ENCODE measurements around the gene GRHL1.
"Not testable (repeated sequence)": the region's sequence is repeated elsewhere in the genome, so short reads cannot be mapped to it uniquely, and the experiment has no call there.

Gene GRHL1

GRCh38 chr2:10026940-10027569 lies 75.6 kb downstream of the GRHL1 start:
- Histone ChIP-seq H3K36me3 (ENCODE audit: insufficient read depth, low read length) (no peaks in the 10 kb centered on the region), H3K9ac (ENCODE audit: low read length) (no peak overlapping the region), H3K4me1 (ENCODE audit: insufficient read depth, low read length) (peaks cover 10% of the 10 kb centered on the region), H3K9me3 (ENCODE audit: low read length) (no peaks in the 10 kb centered on the region), H3K27ac (ENCODE audit: low read depth, low read length) (no peak overlapping the region), H3K4me3 (ENCODE audit: low read depth in 1 of 2, low read length in 2 of 2) (no peak overlapping the region), H3K27me3 (ENCODE audit: control insufficient read depth in 1 of 2, insufficient read depth in 2 of 2, low read length in 2 of 2) (no peaks in the 10 kb centered on the region)

- H3K4me3 ChIP-seq (ENCODE audit: low read depth in 1 of 2, low read length in 2 of 2): no peak overlapping the region
- no peaks in the 10 kb centered on the region for H3K9me3 ChIP-seq (ENCODE audit: low read length)
- H3K4me1 ChIP-seq (ENCODE audit: insufficient read depth, low read length): peaks cover 10% of the 10 kb centered on the region
- no peak overlapping the region for H3K27ac ChIP-seq (ENCODE audit: low read depth, low read length)
- no peaks in the 10 kb centered on the region for H3K36me3 ChIP-seq (ENCODE audit: insufficient read depth, low read length)
- H3K27me3 ChIP-seq (ENCODE audit: control insufficient read depth in 1 of 2, insufficient read depth in 2 of 2, low read length in 2 of 2): no peaks in the 10 kb centered on the region
- H3K9ac ChIP-seq (ENCODE audit: low read length): no peak overlapping the region
Measured at GRCh38 chr2:10027660-10028330, 76.3 kb downstream of the GRHL1 start.

GRCh38 chr2:10028407-10028987 lies 77.0 kb downstream of the GRHL1 start:
- Histone ChIP-seq H3K27ac (ENCODE audit: low read depth, low read length) (no peak overlapping the region), H3K9ac (ENCODE audit: low read length) (no peak overlapping the region)

GRCh38 chr2:10028988-10029874 lies 77.7 kb downstream of the GRHL1 start:
- Histone ChIP-seq H3K9me3 (ENCODE audit: low read length) (no peaks in the 10 kb centered on the region), H3K4me1 (ENCODE audit: insufficient read depth, low read length) (peaks cover 10% of the 10 kb centered on the region), H3K9ac (ENCODE audit: low read length) (no peak overlapping the region), H3K27me3 (ENCODE audit: control insufficient read depth in 1 of 2, insufficient read depth in 2 of 2, low read length in 2 of 2) (no peaks in the 10 kb centered on the region), H3K27ac (ENCODE audit: low read depth, low read length) (peak overlapping the region; percentile 20), H3K36me3 (ENCODE audit: insufficient read depth, low read length) (no peaks in the 10 kb centered on the region), H3K4me3 (ENCODE audit: low read depth in 1 of 2, low read length in 2 of 2) (no peak overlapping the region)

More at GRCh38 chr2:10028407-10028987, 77.0 kb downstream of the GRHL1 start:
- H3K4me1 ChIP-seq (ENCODE audit: insufficient read depth, low read length): peaks cover 10% of the 10 kb centered on the region
- H3K9me3 ChIP-seq (ENCODE audit: low read length): no peaks in the 10 kb centered on the region
- H3K4me3 ChIP-seq (ENCODE audit: low read depth in 1 of 2, low read length in 2 of 2): no peak overlapping the region
- no peaks in the 10 kb centered on the region for H3K27me3 ChIP-seq (ENCODE audit: control insufficient read depth in 1 of 2, insufficient read depth in 2 of 2, low read length in 2 of 2)
- H3K36me3 ChIP-seq (ENCODE audit: insufficient read depth, low read length): no peaks in the 10 kb centered on the region

GRCh38 chr2:10029875-10030223 lies 78.4 kb downstream of the GRHL1 start:
- H3K9ac ChIP-seq (ENCODE audit: low read length): no peak overlapping the region

GRCh38 chr2:10030311-10030736 lies 78.8 kb downstream of the GRHL1 start:
- Histone ChIP-seq H3K4me3 (ENCODE audit: low read depth in 1 of 2, low read length in 2 of 2) (no peak overlapping the region), H3K4me1 (ENCODE audit: insufficient read depth, low read length) (peaks cover 13% of the 10 kb centered on the region), H3K36me3 (ENCODE audit: insufficient read depth, low read length) (no peaks in the 10 kb centered on the region), H3K9me3 (ENCODE audit: low read length) (no peaks in the 10 kb centered on the region), H3K27ac (ENCODE audit: low read depth, low read length) (no peak overlapping the region), H3K9ac (ENCODE audit: low read length) (no peak overlapping the region), H3K27me3 (ENCODE audit: control insufficient read depth in 1 of 2, insufficient read depth in 2 of 2, low read length in 2 of 2) (no peaks in the 10 kb centered on the region)

More at GRCh38 chr2:10029875-10030223, 78.4 kb downstream of the GRHL1 start:
- no peak overlapping the region for H3K4me3 ChIP-seq (ENCODE audit: low read depth in 1 of 2, low read length in 2 of 2)
- H3K36me3 ChIP-seq (ENCODE audit: insufficient read depth, low read length): no peaks in the 10 kb centered on the region
- H3K27me3 ChIP-seq (ENCODE audit: control insufficient read depth in 1 of 2, insufficient read depth in 2 of 2, low read length in 2 of 2): no peaks in the 10 kb centered on the region
- H3K4me1 ChIP-seq (ENCODE audit: insufficient read depth, low read length): peaks cover 10% of the 10 kb centered on the region
- H3K27ac ChIP-seq (ENCODE audit: low read depth, low read length): peak overlapping the region; percentile 20
- H3K9me3 ChIP-seq (ENCODE audit: low read length): no peaks in the 10 kb centered on the region

GRCh38 chr2:10030798-10031197 lies 79.3 kb downstream of the GRHL1 start:
- H3K27ac ChIP-seq (ENCODE audit: low read depth, low read length); H3K4me3 ChIP-seq (ENCODE audit: low read depth in 1 of 2, low read length in 2 of 2); H3K9ac ChIP-seq (ENCODE audit: low read length); H3K27me3 ChIP-seq (ENCODE audit: control insufficient read depth in 1 of 2, insufficient read depth in 2 of 2, low read length in 2 of 2); H3K36me3 ChIP-seq (ENCODE audit: insufficient read depth, low read length); H3K9me3 ChIP-seq (ENCODE audit: low read length): not testable (repeated sequence)
- H3K4me1 ChIP-seq (ENCODE audit: insufficient read depth, low read length): peaks cover 17% of the 10 kb centered on the region

- H3K9me3 ChIP-seq (ENCODE audit: low read length): no peaks in the 10 kb centered on the region
- H3K27me3 ChIP-seq (ENCODE audit: control insufficient read depth in 1 of 2, insufficient read depth in 2 of 2, low read length in 2 of 2): no peaks in the 10 kb centered on the region
- no peaks in the 10 kb centered on the region for H3K36me3 ChIP-seq (ENCODE audit: insufficient read depth, low read length)
- H3K27ac ChIP-seq (ENCODE audit: low read depth, low read length): no peak overlapping the region
- no peak overlapping the region for H3K4me3 ChIP-seq (ENCODE audit: low read depth in 1 of 2, low read length in 2 of 2)
- peaks cover 31% of the 10 kb centered on the region for H3K4me1 ChIP-seq (ENCODE audit: insufficient read depth, low read length)
- no peak overlapping the region for H3K9ac ChIP-seq (ENCODE audit: low read length)
Measured at GRCh38 chr2:10031886-10032745, 80.6 kb downstream of the GRHL1 start.

- no peaks in the 10 kb centered on the region for H3K27me3 ChIP-seq (ENCODE audit: control insufficient read depth in 1 of 2, insufficient read depth in 2 of 2, low read length in 2 of 2)
- no peak overlapping the region for H3K27ac ChIP-seq (ENCODE audit: low read depth, low read length)
- no peaks in the 10 kb centered on the region for H3K9me3 ChIP-seq (ENCODE audit: low read length)
- H3K4me3 ChIP-seq (ENCODE audit: low read depth in 1 of 2, low read length in 2 of 2): no peak overlapping the region
- peaks cover 37% of the 10 kb centered on the region for H3K4me1 ChIP-seq (ENCODE audit: insufficient read depth, low read length)
- H3K36me3 ChIP-seq (ENCODE audit: insufficient read depth, low read length): no peaks in the 10 kb centered on the region
- no peak overlapping the region for H3K9ac ChIP-seq (ENCODE audit: low read length)
Measured at GRCh38 chr2:10032746-10033105, 81.2 kb downstream of the GRHL1 start.

- H3K36me3 ChIP-seq (ENCODE audit: insufficient read depth, low read length): no peaks in the 10 kb centered on the region
- H3K27me3 ChIP-seq (ENCODE audit: control insufficient read depth in 1 of 2, insufficient read depth in 2 of 2, low read length in 2 of 2): no peaks in the 10 kb centered on the region
- H3K4me1 ChIP-seq (ENCODE audit: insufficient read depth, low read length): peaks cover 38% of the 10 kb centered on the region
- H3K4me3 ChIP-seq (ENCODE audit: low read depth in 1 of 2, low read length in 2 of 2): no peak overlapping the region
- no peak overlapping the region for H3K9ac ChIP-seq (ENCODE audit: low read length)
- H3K9me3 ChIP-seq (ENCODE audit: low read length): no peaks in the 10 kb centered on the region
- H3K27ac ChIP-seq (ENCODE audit: low read depth, low read length): no peak overlapping the region
Measured at GRCh38 chr2:10033251-10034006, 81.9 kb downstream of the GRHL1 start.

Measured in muscle layer of colon (tissue), 2 donors.